K562 (cell line): ENCODE data around the gene RPS6KA4. TPM values are rescaled to one million over a fixed set of nuclear protein-coding genes. Genes with fewer than 3 reads are reported as not detected.

ENCODE experiments used
- ATAC-seq: fragments of 200-7000 bp; cut with Tn5 transposase; 3 replicates; pipeline ENCODE4 v1.9.1; 2020; ENCODE audit warnings: moderate library complexity
- BruUV-seq: library from RNA; stranded (reverse); fragments of 400-500 nt; replicated peaks from 2 replicates; lab custom pipeline; 2021; lab: Mats Ljungman, UMichigan
- CTCF ChIA-PET: fragments of 300-600 bp; formaldehyde crosslinking; extraction: SDS; loops from one replicate; lab custom pipeline; 2021; ENCODE audit warnings: low intra/inter-chr PET ratio; lab: Yijun Ruan, JAX
- POLR2A ChIA-PET: fragments of 300-600, 350-650 bp; sonication (Branson Sonifier 250); formaldehyde crosslinking; extraction: SDS; loops from one replicate; lab custom pipeline; 2021; ENCODE audit warnings: antibody characterized with exemption, inconsistent platforms; lab: Yijun Ruan, JAX
- DNase-seq, 4 experiments: peaks; one replicate each; pipeline versions ENCODE4 v3.0.0 to v3.0.0-alpha.2; 2011 to 2018; ENCODE audit warnings: low spot score in 3 of 4, mixed read lengths in 3 of 4; ENCODE audit errors: extremely low read depth in 1 of 4
- FAIRE-seq: peaks from 2 replicates; lab custom pipeline; 2011; peaks lifted over from hg19 to GRCh38; lab: Jason Lieb, UNC
- H2AFZ ChIP-seq: 2 replicates; pipeline ENCODE4 v1.6.0; 2011; ENCODE audit warnings: low read depth, low read length, control low read depth, inconsistent platforms
- H3K27ac ChIP-seq: fragments of 200-600 bp; 3 replicates; pipeline ENCODE4 v1.8.0; 2011; ENCODE audit warnings: low read depth, mild to moderate bottlenecking, control low read depth, inconsistent platforms, low read length, moderate library complexity, mixed read lengths; ENCODE audit errors: extremely low read depth
- H3K27me3 ChIP-seq, 2 experiments: fragments of 300-600 bp in 1 of 2; 2 replicates in 1 of 2; 3 replicates in 1 of 2; pipeline versions ENCODE4 v1.6.0 to v1.8.0; 2011; ENCODE audit warnings: inconsistent platforms in 2 of 2, low read length in 2 of 2, mild to moderate bottlenecking in 1 of 2, mixed read lengths in 1 of 2, moderate library complexity in 1 of 2; ENCODE audit not compliant: control insufficient read depth in 2 of 2, insufficient read depth in 2 of 2
- H3K36me3 ChIP-seq: fragments of 300-600 bp; 3 replicates; pipeline ENCODE4 v1.8.0; 2011; ENCODE audit warnings: mild to moderate bottlenecking, low read length, inconsistent platforms; ENCODE audit not compliant: control insufficient read depth, insufficient read depth
- H3K4me1 ChIP-seq, 2 experiments: fragments of 200-600 bp in 1 of 2; replicated peaks in 1 of 2; 2 replicates in 1 of 2; 3 replicates in 1 of 2; pipeline versions ENCODE4 v1.5.1 to v1.8.0; 2011; ENCODE audit warnings: inconsistent platforms in 2 of 2, low read length in 2 of 2, mild to moderate bottlenecking in 1 of 2, mixed read lengths in 1 of 2, moderate library complexity in 1 of 2; ENCODE audit not compliant: control insufficient read depth in 2 of 2, insufficient read depth in 2 of 2
- H3K4me2 ChIP-seq: 2 replicates; pipeline ENCODE4 v1.6.1; 2011; ENCODE audit warnings: low read length, control low read depth, inconsistent platforms, mixed read lengths; ENCODE audit not compliant: insufficient read depth
- H3K4me3 ChIP-seq: fragments of 200-600 bp; sonication (generic), shearing (Covaris generic); 2 replicates; pipeline ENCODE4 v1.5.1; 2016; ENCODE audit warnings: control low read depth, inconsistent platforms
- H3K79me2 ChIP-seq: fragments of 200-600 bp; 3 replicates; pipeline ENCODE4 v1.8.0; 2011; ENCODE audit warnings: low read length, inconsistent platforms; ENCODE audit not compliant: control insufficient read depth, insufficient read depth
- H3K9ac ChIP-seq, 2 experiments: 2 replicates each; pipeline versions ENCODE4 v1.6.0 to v1.6.1; 2011; ENCODE audit warnings: low read depth in 2 of 2, low read length in 2 of 2, control low read depth in 1 of 2, inconsistent platforms in 1 of 2, mild to moderate bottlenecking in 1 of 2, mixed read lengths in 1 of 2; ENCODE audit not compliant: insufficient read depth in 1 of 2
- H3K9me1 ChIP-seq: one replicate; pipeline ENCODE4 v1.6.0; 2011; ENCODE audit warnings: inconsistent platforms, mild to moderate bottlenecking, low read length, moderate library complexity; ENCODE audit not compliant: control insufficient read depth, insufficient read depth
- H3K9me3 ChIP-seq: replicated peaks from 2 replicates; pipeline ENCODE4 v1.5.1; 2011; ENCODE audit warnings: low read depth, low read length, inconsistent platforms; ENCODE audit not compliant: control insufficient read depth, insufficient read depth
- H4K20me1 ChIP-seq: replicated peaks from 2 replicates; pipeline ENCODE4 v1.6.1; 2011; ENCODE audit warnings: low read length, inconsistent platforms, mixed read lengths; ENCODE audit not compliant: control insufficient read depth, insufficient read depth
- ATF1 ChIP-seq, 2 experiments: fragments of 450-650 bp in 1 of 2; IDR thresholded peaks; 2 replicates each; pipeline ENCODE4 v1.6.1; 2016; ENCODE audit warnings: missing compliant biosample characterization in 1 of 2, missing genetic modification characterization in 1 of 2
- CEBPG ChIP-seq, 3 experiments: fragments of 200-800 bp in 1 of 3; sonication (Bioruptor generic) in 1 of 3; sonication (generic) in 1 of 3; formaldehyde crosslinking in 1 of 3; IDR thresholded peaks in 2 of 3; conservative IDR thresholded peaks in 1 of 3; 2 replicates each; pipeline versions ENCODE4 v1.6.1 to v1.8.0; 2016 to 2022; ENCODE audit warnings: missing compliant biosample characterization in 2 of 3, missing genetic modification characterization in 2 of 3, mild to moderate bottlenecking in 1 of 3, missing genetic modification reagents in 1 of 3
- KLF1 ChIP-seq: fragments of 450-650 bp; IDR thresholded peaks from 2 replicates; pipeline ENCODE4 v1.6.1; 2016; ENCODE audit warnings: missing genetic modification characterization, missing compliant biosample characterization
- RBM25 ChIP-seq: fragments of 200-400 bp; formaldehyde crosslinking; IDR thresholded peaks from 2 replicates; pipeline ENCODE4 v1.6.1; 2018; ENCODE audit warnings: low read length, low read depth, moderate library complexity; ENCODE audit not compliant: severe bottlenecking
- ZFP36 ChIP-seq: fragments of 150-350 bp; IDR thresholded peaks from 2 replicates; pipeline ENCODE4 v1.6.1; 2018; ENCODE audit warnings: low read length, low read depth; ENCODE audit not compliant: partially characterized antibody
- WGBS: fragments of 100-300 bp; shearing (Covaris generic); methylation state at CpG from one replicate; pipeline ENCODE4 v1.1.6; 2016; ENCODE audit warnings: low coverage, mixed read lengths; ENCODE audit not compliant: insufficient coverage; ENCODE audit errors: missing lambda C conversion rate; 5-methylcytosine and 5-hydroxymethylcytosine counted together
- in situ Hi-C: fragments of 300-500 bp; cut with MboI; formaldehyde crosslinking; loops from 4 replicates; pipeline ENCODE4 v1.15.0; 2018; ENCODE audit warnings: inconsistent platforms, mixed read lengths
- intact Hi-C: fragments of 100-400 bp; cut with micrococcal nuclease; formaldehyde crosslinking; loops from 2 replicates; pipeline ENCODE4 v1.14.2; 2022
- polyA plus RNA-seq, 8 experiments: library from polyadenylated mRNA; depleted of rRNA in 4 of 8; stranded (reverse) in 5 of 8; unstranded in 3 of 8; fragments of >200 nt; fragmentation: Nextera tagmentation in 2 of 8; fragmentation: Illumina TruSeq in 1 of 8; extraction: Ambion mirVana in 2 of 8; extraction: Trizol in 1 of 8; gene quantifications; 2 replicates each; pipeline versions ENCODE4 v1.2.1 to v1.2.3, GENCODE V29; 2011 to 2014; ENCODE audit warnings: inconsistent platforms in 1 of 8, missing spikeins in 1 of 8
- total RNA-seq, 7 experiments: library from RNA; depleted of rRNA in 6 of 7; stranded (reverse); fragments of >200 nt in 6 of 7; fragmentation: Illumina TruSeq in 2 of 7; extraction: Trizol in 2 of 7; gene quantifications; 2 replicates each; pipeline versions ENCODE4 v1.2.1 to v1.2.3, GENCODE V29; 2011 to 2021; ENCODE audit warnings: low replicate concordance in 1 of 7

Gene RPS6KA4
- total and polyA plus RNA-seq, 9 of the 15 experiments (the other 6 are each of a cell fraction or from before 2014, with no cell fraction given) = 0.15 to 23.8 (median 9.8) TPM

GRCh38 chr11:64383580-64383979, 24.6 kb downstream of the RPS6KA4 start:
- Histone ChIP-seq H3K9ac (no peak overlapping the region), H3K27ac (no peak overlapping the region), H3K4me3 (no peak overlapping the region), H3K27me3 (peaks cover 38 to 75% of the 10 kb centered on the region in 2 experiments; a peak in 4 of 5 replicates), H3K4me1 (peaks cover 11 to 13% of the 10 kb centered on the region in 2 experiments), H4K20me1 (0 out of 2 replicates have a peak, but pooled peaks cover 6% of the 10 kb centered on the region), H3K79me2 (no peaks in the 10 kb centered on the region), H3K36me3 (no peaks in the 10 kb centered on the region), H3K9me1 (peaks cover 2% of the 10 kb centered on the region), H3K4me2 (no peak overlapping the region), H2AFZ (no peak overlapping the region), H3K9me3 (peaks cover 8% of the 10 kb centered on the region)
- 0% methylated on average over 2 of the region's 2 CpGs for WGBS
- BruUV-seq = no TSS peak
- ChIA-PET POLR2A (interaction anchor here (0.8 kb wide), 1 partner anchor 29 kb away, joined by 3 read pairs; no protein-coding TSS in a partner anchor), CTCF (no interaction called here)
- TF ChIP-seq ATF1 (CRISPR knock-in tag; IDR thresholded peaks at IDR 0.05) (no peak), ATF1 (tag; IDR thresholded peaks at IDR 0.05) (no peak), ZFP36 (peak; percentile 72), RBM25 (peak; percentile 44)
- FAIRE-seq (no peak), ATAC-seq (no peak), DNase-seq (no peak)
- in situ Hi-C loops (no loop called here), intact Hi-C loops (no loop called here)

- no peak overlapping the region for H3K27ac ChIP-seq
- intact Hi-C loops = no loop called here
- H4K20me1 ChIP-seq = 0 out of 2 replicates have a peak, but pooled peaks cover 6% of the 10 kb centered on the region
- CTCF ChIA-PET = no interaction called here
- POLR2A ChIA-PET = interaction anchor here (0.6 to 0.8 kb wide), 3 partner anchors 28 to 723 kb away, joined by 3 read pairs; no protein-coding TSS in a partner anchor
- H2AFZ ChIP-seq = no peak overlapping the region
- WGBS = 11% methylated on average over 17 of the region's 17 CpGs
- peaks cover 37 to 76% of the 10 kb centered on the region in 2 experiments; a peak in 4 of 5 replicates for H3K27me3 ChIP-seq
- H3K4me3 ChIP-seq = no peak overlapping the region
- peak overlapping the region in 1 of 2 experiments; percentile 26; a peak in 1 of 4 replicates for H3K9ac ChIP-seq
- H3K4me1 ChIP-seq = peaks cover 11 to 13% of the 10 kb centered on the region in 2 experiments
- no TSS peak for BruUV-seq
- peaks cover 8% of the 10 kb centered on the region for H3K9me3 ChIP-seq
- no peaks in the 10 kb centered on the region for H3K36me3 ChIP-seq
- peaks cover 2% of the 10 kb centered on the region for H3K9me1 ChIP-seq
- FAIRE-seq = no peak
- H3K4me2 ChIP-seq = no peak overlapping the region
- no peak for DNase-seq
- TF ChIP-seq KLF1 (tag) (no peak), CEBPG (CRISPR knock-in tag; IDR thresholded peaks at IDR 0.05) (no peak), CEBPG (tag; conservative IDR thresholded peaks at IDR 0.05 in 1 of 2, IDR thresholded peaks at IDR 0.05 in 1 of 2) (0 out of 4 replicates have a peak, but pooled peaks of 1 of the 2 experiments have one; percentile 15)
- H3K79me2 ChIP-seq = no peaks in the 10 kb centered on the region
- in situ Hi-C loops = no loop called here
- ATAC-seq = peak; percentile 28; the same call in 1 of the 3 replicates
Measured at GRCh38 chr11:64384028-64384737, 25.2 kb downstream of the RPS6KA4 start.
